ENCODE measurements around the gene DCP1A. TPM values are rescaled to one million over a fixed set of nuclear protein-coding genes. Genes with fewer than 3 reads are reported as not detected.
A peak's percentile ranks its signal among the peaks of the same experiment; 100 is the strongest.

DCP1A gene
- total RNA-seq, 3 donors from 2014 or later (not counting 1 experiment from before 2014, with no cell fraction given) = 36.5 to 48.9 (median 45.8) TPM

DNA sequence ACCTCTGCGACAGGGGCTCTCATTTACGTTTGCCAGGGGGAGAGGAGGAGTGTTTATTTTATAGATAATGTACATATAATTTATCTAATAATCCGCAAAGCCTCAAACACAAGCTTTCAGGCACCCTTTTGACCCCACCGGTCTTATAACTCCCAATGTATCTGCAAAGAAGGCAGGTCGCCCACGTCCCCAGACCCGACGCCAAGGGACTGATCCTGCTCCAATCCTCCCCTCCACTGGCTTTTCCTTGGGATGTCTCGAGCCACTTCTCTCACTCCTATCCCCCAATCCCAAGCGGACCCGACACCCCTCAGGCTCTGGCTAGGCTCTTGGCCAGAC is 452 bp downstream of the DCP1A start:
- 0% methylated on average over 9 of the region's 11 CpGs for WGBS (ENCODE audit: insufficient coverage)
- H3K27me3 ChIP-seq (ENCODE audit: control insufficient read depth, insufficient read depth, low read length) = no peaks in the 10 kb centered on the region
- peak overlapping the region; percentile 90 for H3K27ac ChIP-seq (ENCODE audit: low read length)
- TF ChIP-seq, protein P1, sequence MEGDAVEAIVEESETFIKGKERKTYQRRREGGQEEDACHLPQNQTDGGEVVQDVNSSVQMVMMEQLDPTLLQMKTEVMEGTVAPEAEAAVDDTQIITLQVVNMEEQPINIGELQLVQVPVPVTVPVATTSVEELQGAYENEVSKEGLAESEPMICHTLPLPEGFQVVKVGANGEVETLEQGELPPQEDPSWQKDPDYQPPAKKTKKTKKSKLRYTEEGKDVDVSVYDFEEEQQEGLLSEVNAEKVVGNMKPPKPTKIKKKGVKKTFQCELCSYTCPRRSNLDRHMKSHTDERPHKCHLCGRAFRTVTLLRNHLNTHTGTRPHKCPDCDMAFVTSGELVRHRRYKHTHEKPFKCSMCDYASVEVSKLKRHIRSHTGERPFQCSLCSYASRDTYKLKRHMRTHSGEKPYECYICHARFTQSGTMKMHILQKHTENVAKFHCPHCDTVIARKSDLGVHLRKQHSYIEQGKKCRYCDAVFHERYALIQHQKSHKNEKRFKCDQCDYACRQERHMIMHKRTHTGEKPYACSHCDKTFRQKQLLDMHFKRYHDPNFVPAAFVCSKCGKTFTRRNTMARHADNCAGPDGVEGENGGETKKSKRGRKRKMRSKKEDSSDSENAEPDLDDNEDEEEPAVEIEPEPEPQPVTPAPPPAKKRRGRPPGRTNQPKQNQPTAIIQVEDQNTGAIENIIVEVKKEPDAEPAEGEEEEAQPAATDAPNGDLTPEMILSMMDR (IDR thresholded peaks at IDR 0.05) = no peak
- ATAC-seq (peak in 1 of 3 donors; percentile 0), DNase-seq (no peak)
- peaks cover 10% of the 10 kb centered on the region for H3K36me3 ChIP-seq (ENCODE audit: control insufficient read depth, insufficient read depth, low read length)
- Mint-ChIP-seq H3K9me3 (no peaks in the 10 kb centered on the region), H3K4me3 (peak overlapping the region; percentile 98), H3K4me1 (peaks cover 31 to 49% of the 10 kb centered on the region in 2 donors), H3K27ac (peak overlapping the region; percentile 96 to 100), H3K27me3 (ENCODE audit: low read depth in 2 of 2) (peaks cover 0 to 2% of the 10 kb centered on the region in 2 donors), H3K36me3 (no peaks in the 10 kb centered on the region)
- peak overlapping the region; percentile 80 for H3K4me3 ChIP-seq (ENCODE audit: low read length)
- no peaks in the 10 kb centered on the region for H3K9me3 ChIP-seq (ENCODE audit: control insufficient read depth, insufficient read depth, low read length)
- H3K4me1 ChIP-seq (ENCODE audit: control insufficient read depth, insufficient read depth, low read length) = peaks cover 16% of the 10 kb centered on the region
- intact Hi-C loops (cut with micrococcal nuclease) = loop anchor here (5.0 kb wide), 2 partner anchors 300 to 545 kb away; partner anchors contain the start of genes SELENOK and SFMBT1

DNA sequence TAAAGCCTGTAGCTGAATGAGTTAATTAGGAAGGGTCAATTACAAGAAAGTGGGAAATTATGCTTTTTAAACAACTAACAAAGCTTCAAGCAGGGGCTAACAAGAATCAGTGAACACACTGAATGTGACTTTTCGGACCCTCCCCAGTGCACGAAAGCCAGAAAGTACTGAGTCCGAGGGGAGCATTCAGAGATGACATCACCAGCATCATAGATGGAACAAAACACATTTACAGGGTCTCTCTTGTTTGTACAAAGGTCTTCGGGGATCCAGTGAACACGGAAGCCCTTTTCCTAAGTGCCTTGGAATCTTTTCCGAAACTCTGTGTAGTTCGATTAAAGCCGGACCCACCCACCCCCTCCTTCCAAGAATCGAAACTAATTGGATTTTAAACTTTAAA is 829 bp downstream of the DCP1A start:
- Mint-ChIP-seq H3K9me3 (no peaks in the 10 kb centered on the region), H3K27me3 (ENCODE audit: low read depth in 2 of 2) (peaks cover 0 to 2% of the 10 kb centered on the region in 2 donors), H3K4me3 (peak overlapping the region; percentile 98), H3K36me3 (no peaks in the 10 kb centered on the region), H3K27ac (peak overlapping the region; percentile 96 to 100), H3K4me1 (peaks cover 31 to 49% of the 10 kb centered on the region in 2 donors)
- Histone ChIP-seq H3K9me3 (ENCODE audit: control insufficient read depth, insufficient read depth, low read length) (no peaks in the 10 kb centered on the region), H3K27me3 (ENCODE audit: control insufficient read depth, insufficient read depth, low read length) (no peaks in the 10 kb centered on the region), H3K4me1 (ENCODE audit: control insufficient read depth, insufficient read depth, low read length) (peaks cover 16% of the 10 kb centered on the region), H3K27ac (ENCODE audit: low read length) (peak overlapping the region; percentile 90), H3K36me3 (ENCODE audit: control insufficient read depth, insufficient read depth, low read length) (peaks cover 11% of the 10 kb centered on the region), H3K4me3 (ENCODE audit: low read length) (peak overlapping the region; percentile 80)
- peak in 1 of 2 donors; percentile 20 for DNase-seq
- TF ChIP-seq, protein P1 (IDR thresholded peaks at IDR 0.05) = no peak
- no peak for ATAC-seq
- under 1% methylated on average over 6 of the region's 9 CpGs for WGBS (ENCODE audit: insufficient coverage)
- intact Hi-C loops (cut with micrococcal nuclease) = loop anchor here (5.0 kb wide), 2 partner anchors 299 to 546 kb away; partner anchors contain the start of genes SELENOK and SFMBT1

DNA sequence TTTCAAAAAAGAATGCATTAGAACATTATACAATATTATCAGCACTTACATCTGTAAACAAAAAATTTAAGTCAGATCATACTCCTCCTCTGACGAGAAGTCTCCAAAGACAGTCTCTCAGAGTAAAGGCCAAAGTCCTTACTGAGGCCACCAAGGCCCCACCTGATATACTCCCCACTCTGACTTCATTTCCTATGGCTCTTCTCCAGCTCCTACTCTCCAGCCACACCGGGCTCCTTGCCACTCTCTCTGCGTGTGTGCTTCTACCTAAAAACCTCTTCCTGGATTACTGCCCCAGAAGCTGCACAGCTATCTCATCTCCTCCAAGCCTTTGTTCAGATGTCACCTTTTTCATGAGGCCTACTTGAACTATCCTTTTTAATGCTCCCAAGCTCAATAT is 5.0 kb downstream of the DCP1A start:
- no peaks in the 10 kb centered on the region for H3K36me3 Mint-ChIP-seq
- no peak overlapping the region for H3K4me3 Mint-ChIP-seq

More for the DNA sequence above, 5.0 kb downstream of the DCP1A start:
- Histone ChIP-seq H3K4me1 (ENCODE audit: control insufficient read depth, insufficient read depth, low read length) (peaks cover 8% of the 10 kb centered on the region), H3K9me3 (ENCODE audit: control insufficient read depth, insufficient read depth, low read length) (no peaks in the 10 kb centered on the region), H3K36me3 (ENCODE audit: control insufficient read depth, insufficient read depth, low read length) (peaks cover 39% of the 10 kb centered on the region), H3K27me3 (ENCODE audit: control insufficient read depth, insufficient read depth, low read length) (no peaks in the 10 kb centered on the region), H3K4me3 (ENCODE audit: low read length) (no peak overlapping the region), H3K27ac (ENCODE audit: low read length) (no peak overlapping the region)
- intact Hi-C loops (cut with micrococcal nuclease) = no loop called here
- Mint-ChIP-seq H3K9me3 (no peaks in the 10 kb centered on the region), H3K4me1 (peaks cover 31 to 51% of the 10 kb centered on the region in 2 donors), H3K27ac (peak overlapping the region in 1 of 2 donors; percentile 2), H3K27me3 (ENCODE audit: low read depth in 2 of 2) (no peaks in the 10 kb centered on the region)
- TF ChIP-seq, protein P1 (IDR thresholded peaks at IDR 0.05) = no peak
- DNase-seq = no peak
- no peak for ATAC-seq
- WGBS (ENCODE audit: insufficient coverage) = 69% methylated on average over 3 of the region's 3 CpGs
